22Rv1 (cell line): ENCODE measurements around the gene FOXL2.

ENCODE experiments used
- CTCF ChIP-seq: fragments of 450-650 bp; IDR thresholded peaks from 2 replicates; pipeline ENCODE4 v1.5.1; 2017; ENCODE audit warnings: mild to moderate bottlenecking
- ZFX ChIP-seq: fragments of 450-650 bp; IDR thresholded peaks from 2 replicates; pipeline ENCODE4 v1.6.1; 2017; ENCODE audit warnings: antibody characterized with exemption, borderline replicate concordance

GRCh38 chr3:138921316-138922292 lies 25.3 kb downstream of the FOXL2 start:
- no peak for TF ChIP-seq CTCF
- no peak for TF ChIP-seq ZFX
